Activated CD4-positive, alpha-beta T cell treated with anti-CD3 and anti-CD28 coated beads for 24 hours (primary cell): ENCODE measurements around the gene LRP1.

ENCODE experiments used
- DNase-seq, 2 donors: peaks; one replicate each; pipeline ENCODE4 v3.0.0-alpha.2; 2020; ENCODE audit warnings: low read depth in 2 of 2

Gene LRP1

GRCh38 chr12:57211791-57212700 is 83.8 kb downstream of the LRP1 start:
- no peak for DNase-seq

GRCh38 chr12:57212701-57213057 is 84.4 kb downstream of the LRP1 start:
- DNase-seq, result no peak

- DNase-seq, result peak; percentile 73 to 81
These were observed 84.9 kb downstream of the LRP1 start for GRCh38 chr12:57213058-57213715.

- DNase-seq, result no peak
These were observed 85.6 kb downstream of the LRP1 start for GRCh38 chr12:57213763-57214397.

- peak; percentile 50 to 51 for DNase-seq
These were observed 86.1 kb downstream of the LRP1 start for GRCh38 chr12:57214398-57214781.

- no peak for DNase-seq
These were observed 86.8 kb downstream of the LRP1 start for GRCh38 chr12:57215065-57215464.

GRCh38 chr12:57215668-57216013 is 87.4 kb downstream of the LRP1 start:
- no peak for DNase-seq

- no peak for DNase-seq
These were observed 88.0 kb downstream of the LRP1 start, which contains the start of gene NXPH4 for GRCh38 chr12:57216014-57216911. NXPH4 (plus strand) TSS chr12:57216794; CDS start chr12:57216970, 176 bp downstream.

GRCh38 chr12:57216921-57217879 is 88.9 kb downstream of the LRP1 start:
- DNase-seq, result no peak

- no peak for DNase-seq
These were observed 90.0 kb downstream of the LRP1 start for GRCh38 chr12:57218030-57218853.

- DNase-seq, result no peak
These were observed 91.1 kb downstream of the LRP1 start for GRCh38 chr12:57219205-57219992.

GRCh38 chr12:57219993-57220754 is 91.9 kb downstream of the LRP1 start:
- DNase-seq, result no peak

- no peak for DNase-seq
These were observed 92.5 kb downstream of the LRP1 start for GRCh38 chr12:57220770-57221168.

- no peak for DNase-seq
These were observed 93.1 kb downstream of the LRP1 start for GRCh38 chr12:57221169-57221917.

- DNase-seq, result no peak
These were observed 94.3 kb downstream of the LRP1 start for GRCh38 chr12:57222286-57223190.
